Measurements from ENCODE around the gene GADD45G. TPM values are rescaled to one million over a fixed set of nuclear protein-coding genes. Genes with fewer than 3 reads are reported as not detected.
A peak's percentile ranks its signal among the peaks of the same experiment; 100 is the strongest.

The GADD45G gene
- total RNA-seq, 1 donor from 2014 or later, result under 0.01 TPM

DNA sequence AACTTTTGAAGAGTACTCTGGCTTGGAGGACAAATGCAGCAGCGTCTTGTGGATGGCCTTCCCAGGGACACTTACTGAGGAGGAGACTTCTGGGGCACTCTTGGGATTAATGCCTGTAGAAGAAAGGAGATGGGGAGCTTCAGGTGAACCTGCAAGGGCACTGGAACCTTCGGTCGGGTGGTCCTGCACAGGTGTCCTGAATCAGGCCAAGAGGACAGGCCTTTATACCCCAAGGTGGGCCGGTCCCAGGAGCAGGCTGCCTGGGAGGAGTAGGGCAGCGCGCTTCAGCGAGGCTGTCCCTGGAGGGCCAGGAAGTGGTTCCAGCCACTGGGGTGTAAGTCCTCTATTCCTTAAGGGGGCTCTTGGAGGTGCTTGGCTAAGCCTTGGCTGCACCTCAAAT, 27.9 kb downstream of the GADD45G start:
- TF ChIP-seq, protein P1, sequence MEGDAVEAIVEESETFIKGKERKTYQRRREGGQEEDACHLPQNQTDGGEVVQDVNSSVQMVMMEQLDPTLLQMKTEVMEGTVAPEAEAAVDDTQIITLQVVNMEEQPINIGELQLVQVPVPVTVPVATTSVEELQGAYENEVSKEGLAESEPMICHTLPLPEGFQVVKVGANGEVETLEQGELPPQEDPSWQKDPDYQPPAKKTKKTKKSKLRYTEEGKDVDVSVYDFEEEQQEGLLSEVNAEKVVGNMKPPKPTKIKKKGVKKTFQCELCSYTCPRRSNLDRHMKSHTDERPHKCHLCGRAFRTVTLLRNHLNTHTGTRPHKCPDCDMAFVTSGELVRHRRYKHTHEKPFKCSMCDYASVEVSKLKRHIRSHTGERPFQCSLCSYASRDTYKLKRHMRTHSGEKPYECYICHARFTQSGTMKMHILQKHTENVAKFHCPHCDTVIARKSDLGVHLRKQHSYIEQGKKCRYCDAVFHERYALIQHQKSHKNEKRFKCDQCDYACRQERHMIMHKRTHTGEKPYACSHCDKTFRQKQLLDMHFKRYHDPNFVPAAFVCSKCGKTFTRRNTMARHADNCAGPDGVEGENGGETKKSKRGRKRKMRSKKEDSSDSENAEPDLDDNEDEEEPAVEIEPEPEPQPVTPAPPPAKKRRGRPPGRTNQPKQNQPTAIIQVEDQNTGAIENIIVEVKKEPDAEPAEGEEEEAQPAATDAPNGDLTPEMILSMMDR (IDR thresholded peaks at IDR 0.05; ENCODE audit: insufficient read depth, low read length, severe bottlenecking), result no peak
- no peak overlapping the region for H3K4me3 ChIP-seq (ENCODE audit: low read depth, low read length)
- DNase-seq (ENCODE audit: low read depth), result no peak
- no peaks in the 10 kb centered on the region for H3K27me3 ChIP-seq (ENCODE audit: control insufficient read depth, insufficient read depth, low read length)
- no peaks in the 10 kb centered on the region for H3K36me3 ChIP-seq (ENCODE audit: control insufficient read depth, insufficient read depth, low read length)
- no peak for FAIRE-seq

GRCh38 chr9:89633404-89633803, 28.6 kb downstream of the GADD45G start:
- FAIRE-seq, result no peak
- Histone ChIP-seq H3K36me3 (ENCODE audit: control insufficient read depth, insufficient read depth, low read length) (no peaks in the 10 kb centered on the region), H3K4me3 (ENCODE audit: low read depth, low read length) (no peak overlapping the region), H3K27me3 (ENCODE audit: control insufficient read depth, insufficient read depth, low read length) (no peaks in the 10 kb centered on the region)
- no peak for DNase-seq (ENCODE audit: low read depth)
- TF ChIP-seq, protein P1 (IDR thresholded peaks at IDR 0.05; ENCODE audit: insufficient read depth, low read length, severe bottlenecking), result no peak

DNA sequence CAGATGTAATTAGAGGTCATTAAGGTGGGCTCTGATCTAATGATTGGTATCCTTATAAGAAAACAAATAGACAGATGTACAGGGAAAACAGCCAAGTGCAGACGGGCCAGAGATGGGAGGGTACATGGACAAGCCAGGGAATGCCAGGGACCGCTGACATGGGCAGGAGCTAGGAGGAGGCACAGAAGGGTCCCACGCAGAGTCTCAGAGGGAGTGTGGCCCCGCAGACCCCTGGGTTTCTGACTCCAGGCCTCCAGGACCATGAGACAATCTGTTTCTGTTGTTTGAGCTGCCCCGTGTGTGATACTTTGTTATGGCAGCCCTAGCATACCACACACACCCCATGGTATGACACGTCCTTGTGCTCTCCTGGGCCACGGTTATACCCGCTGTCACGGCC, 29.1 kb downstream of the GADD45G start:
- H3K4me3 ChIP-seq (ENCODE audit: low read depth, low read length), result no peak overlapping the region
- FAIRE-seq (no peak), DNase-seq (ENCODE audit: low read depth) (no peak)
- H3K36me3 ChIP-seq (ENCODE audit: control insufficient read depth, insufficient read depth, low read length), result no peaks in the 10 kb centered on the region
- TF ChIP-seq, protein P1 (IDR thresholded peaks at IDR 0.05; ENCODE audit: insufficient read depth, low read length, severe bottlenecking), result no peak
- H3K27me3 ChIP-seq (ENCODE audit: control insufficient read depth, insufficient read depth, low read length), result no peaks in the 10 kb centered on the region

DNA sequence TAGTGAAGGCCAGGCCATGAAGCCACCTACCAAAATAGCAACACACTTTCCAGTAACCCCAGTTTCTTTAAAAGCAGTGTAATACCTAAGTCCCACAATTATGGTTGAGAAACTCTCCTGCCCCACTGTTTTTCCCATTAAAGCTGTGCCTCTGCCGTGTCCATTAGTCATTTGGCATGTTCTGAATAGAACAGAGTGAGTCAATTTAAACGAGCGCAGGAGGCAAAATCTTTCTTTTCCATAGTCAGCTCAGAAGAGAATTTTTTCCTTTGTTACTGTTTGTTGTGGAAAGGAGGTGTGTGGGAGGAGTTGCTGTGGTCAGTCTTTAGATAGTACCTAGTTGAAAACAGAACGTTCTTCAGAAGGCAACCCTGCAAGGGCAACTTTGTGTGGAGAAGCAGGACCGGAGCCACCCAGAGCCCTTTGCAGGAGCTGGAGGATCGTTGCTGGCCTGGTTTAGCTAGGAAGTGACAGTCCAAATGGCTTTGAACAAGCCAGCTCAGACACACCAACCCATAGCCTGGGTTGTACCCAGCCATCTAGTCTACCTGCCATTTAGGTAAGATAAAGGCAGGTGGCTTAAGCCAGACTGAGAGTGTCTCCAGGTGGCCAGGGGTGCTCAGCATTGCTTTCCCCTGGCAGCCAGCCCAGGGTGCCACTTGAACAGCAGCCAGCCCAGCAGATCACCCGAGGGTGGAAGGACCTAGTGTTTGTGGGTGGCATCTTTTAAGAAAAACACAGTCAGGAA, 30.4 kb downstream of the GADD45G start:
- Histone ChIP-seq H3K36me3 (ENCODE audit: control insufficient read depth, insufficient read depth, low read length) (no peaks in the 10 kb centered on the region), H3K27me3 (ENCODE audit: control insufficient read depth, insufficient read depth, low read length) (no peaks in the 10 kb centered on the region), H3K4me3 (ENCODE audit: low read depth, low read length) (no peak overlapping the region)
- DNase-seq (ENCODE audit: low read depth) (peak; percentile 74), FAIRE-seq (peak; percentile 58)
- TF ChIP-seq, protein P1 (IDR thresholded peaks at IDR 0.05; ENCODE audit: insufficient read depth, low read length, severe bottlenecking), result no peak

- TF ChIP-seq, protein P1 (IDR thresholded peaks at IDR 0.05; ENCODE audit: insufficient read depth, low read length, severe bottlenecking), result no peak
- Histone ChIP-seq H3K36me3 (ENCODE audit: control insufficient read depth, insufficient read depth, low read length) (no peaks in the 10 kb centered on the region), H3K27me3 (ENCODE audit: control insufficient read depth, insufficient read depth, low read length) (no peaks in the 10 kb centered on the region), H3K4me3 (ENCODE audit: low read depth, low read length) (no peak overlapping the region)
- no peak for FAIRE-seq
- DNase-seq (ENCODE audit: low read depth), result peak; percentile 4
Observed at GRCh38 chr9:89635816-89636215, 31.0 kb downstream of the GADD45G start.

DNA sequence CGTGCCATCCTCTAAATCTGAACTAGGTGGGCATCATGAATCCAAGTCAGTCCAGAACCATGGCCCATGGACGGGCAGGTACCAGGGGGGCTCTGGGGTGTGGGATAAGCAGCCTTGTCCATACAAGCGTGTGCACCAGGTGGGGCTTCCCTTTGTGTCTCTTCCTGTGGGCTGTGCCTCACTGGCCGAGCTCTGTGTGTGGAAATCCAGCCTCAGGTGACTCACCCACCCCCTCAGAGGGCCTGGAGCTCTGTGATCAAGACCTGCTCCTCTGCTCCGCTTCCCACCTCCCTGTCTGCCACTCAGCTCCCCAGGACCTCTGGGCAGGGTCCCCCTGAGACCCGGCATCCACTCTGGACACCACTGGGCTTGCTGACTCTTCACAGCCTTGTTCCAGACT, 33.0 kb downstream of the GADD45G start:
- no peak for FAIRE-seq
- DNase-seq (ENCODE audit: low read depth), result peak; percentile 35
- H3K36me3 ChIP-seq (ENCODE audit: control insufficient read depth, insufficient read depth, low read length), result no peaks in the 10 kb centered on the region
- no peaks in the 10 kb centered on the region for H3K27me3 ChIP-seq (ENCODE audit: control insufficient read depth, insufficient read depth, low read length)
- TF ChIP-seq, protein P1 (IDR thresholded peaks at IDR 0.05; ENCODE audit: insufficient read depth, low read length, severe bottlenecking), result no peak
- H3K4me3 ChIP-seq (ENCODE audit: low read depth, low read length), result no peak overlapping the region

All from bronchial epithelial cell (primary cell).